Gastroesophageal sphincter (tissue), 4 donors: ENCODE measurements around the gene C9. TPM values are rescaled to one million over a fixed set of nuclear protein-coding genes. Genes with fewer than 3 reads are reported as not detected.
"Not testable (repeated sequence)": the region's sequence is repeated elsewhere in the genome, so short reads cannot be mapped to it uniquely, and the experiment has no call there.

Experiments
- ATAC-seq: fragments of 150-250 bp; one replicate; pipeline ENCODE4 v1.9.1; 2016; ENCODE audit warnings: mild to moderate bottlenecking, moderate library complexity
- H3K27ac ChIP-seq, 4 donors: fragments of 200-600 bp; sonication (generic) in 3 of 4; 1 replicate in 3 of 4; 2 replicates in 1 of 4; pipeline ENCODE4 v1.5.1; 2016 to 2019
- H3K27me3 ChIP-seq: fragments of 200-600 bp; sonication (generic); one replicate; pipeline ENCODE4 v1.5.1; 2019
- H3K36me3 ChIP-seq, 2 donors: fragments of 200-600 bp; sonication (generic); one replicate each; pipeline ENCODE4 v1.5.1; 2019; ENCODE audit warnings: control low read depth in 1 of 2
- H3K4me1 ChIP-seq, 3 donors: fragments of 200-600 bp; sonication (generic); 1 replicate in 2 of 3; 2 replicates in 1 of 3; pipeline ENCODE4 v1.5.1; 2016 to 2019; ENCODE audit warnings: control low read depth in 2 of 3
- H3K4me3 ChIP-seq, 2 donors: fragments of 200-600 bp; sonication (generic); one replicate each; pipeline ENCODE4 v1.5.1; 2019; ENCODE audit warnings: mild to moderate bottlenecking in 1 of 2, moderate library complexity in 1 of 2
- H3K9me3 ChIP-seq, 3 donors: fragments of 200-600 bp; sonication (generic); one replicate each; pipeline ENCODE4 v1.5.1; 2017 to 2019; ENCODE audit warnings: control low read depth in 2 of 3
- CTCF ChIP-seq, 4 experiments: fragments of 200-600 bp in 2 of 4; fragments of 450-650 bp in 2 of 4; sonication (generic) in 1 of 4; IDR thresholded peaks; one replicate each; pipeline ENCODE4 v1.5.1; 2017 to 2019; ENCODE audit warnings: antibody characterized with exemption in 4 of 4, mild to moderate bottlenecking in 2 of 4, moderate library complexity in 2 of 4
- EP300 ChIP-seq: sonication (generic); formaldehyde crosslinking; IDR thresholded peaks from one replicate; pipeline ENCODE4 v1.6.1; 2017; ENCODE audit warnings: antibody characterized with exemption, mild to moderate bottlenecking
- POLR2A ChIP-seq, 2 donors: fragments of 450-650 bp; IDR thresholded peaks; one replicate each; pipeline ENCODE4 v1.6.1; 2017; ENCODE audit warnings: antibody characterized with exemption in 2 of 2, mild to moderate bottlenecking in 2 of 2, moderate library complexity in 1 of 2
- POLR2AphosphoS5 ChIP-seq: sonication (generic); formaldehyde crosslinking; IDR thresholded peaks from one replicate; pipeline ENCODE4 v1.6.1; 2017; ENCODE audit warnings: antibody characterized with exemption
- WGBS, 2 donors: methylation state at CpG; one replicate each; pipeline ENCODE4 v1.1.5; 2018; ENCODE audit warnings: low coverage in 1 of 2; 5-methylcytosine and 5-hydroxymethylcytosine counted together
- total RNA-seq, 4 donors: library from RNA; depleted of rRNA; stranded (reverse); fragments of >200 nt; gene quantifications; one replicate each; pipeline ENCODE4 v1.1.0, GENCODE V29; 2016

Gene C9
- total RNA-seq, 4 donors from 2014 or later, result not detected

DNA sequence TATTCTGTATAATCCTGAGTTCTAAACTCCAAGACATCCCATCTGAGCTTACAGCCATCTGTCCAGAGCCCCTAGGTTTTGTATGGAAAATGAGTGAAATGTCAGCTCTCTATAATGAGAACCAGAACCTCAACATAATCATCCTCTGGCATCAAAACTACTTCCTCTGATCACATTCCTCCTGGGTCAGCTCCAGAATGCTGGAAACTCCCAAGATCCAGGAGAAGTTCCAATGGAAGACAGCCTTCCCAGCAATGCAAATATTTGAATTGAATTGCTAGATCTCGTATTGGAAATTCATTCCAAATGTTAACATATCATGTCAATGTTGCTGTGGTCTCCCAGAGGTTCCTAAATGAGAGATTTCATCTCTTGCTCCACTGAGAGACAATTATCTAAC lies 23.8 kb downstream of the C9 start:
- Histone ChIP-seq H3K4me3 (no peak overlapping the region), H3K27ac (no peak overlapping the region), H3K27me3 (no peaks in the 10 kb centered on the region), H3K36me3 (no peaks in the 10 kb centered on the region), H3K4me1 (no peaks in the 10 kb centered on the region), H3K9me3 (no peaks in the 10 kb centered on the region)
- TF ChIP-seq POLR2A (IDR thresholded peaks at IDR 0.05), result no peak
- TF ChIP-seq EP300, result no peak
- TF ChIP-seq CTCF (IDR thresholded peaks at IDR 0.05), result no peak
- no peak for TF ChIP-seq POLR2AphosphoS5
- 50 to 67% methylated on average over 1 of the region's 1 CpG for WGBS, 2 donors
- no peak for ATAC-seq

- H3K4me1 ChIP-seq, result no peaks in the 10 kb centered on the region
- ATAC-seq, result no peak
- no peaks in the 10 kb centered on the region for H3K9me3 ChIP-seq
- no peak for TF ChIP-seq CTCF (IDR thresholded peaks at IDR 0.05)
- no peak for TF ChIP-seq EP300
- TF ChIP-seq POLR2A (IDR thresholded peaks at IDR 0.05), result no peak
- no peak for TF ChIP-seq POLR2AphosphoS5
- 63% methylated on average over 1 of the region's 1 CpG for WGBS, 2 donors
- no peak overlapping the region for H3K27ac ChIP-seq
- H3K4me3 ChIP-seq, result no peak overlapping the region
- H3K36me3 ChIP-seq, result no peaks in the 10 kb centered on the region
- no peaks in the 10 kb centered on the region for H3K27me3 ChIP-seq
Observed at GRCh38 chr5:39337252-39337915, 26.9 kb downstream of the C9 start.

- WGBS, 2 donors, result no CpG with 5 or more reads among the region's 27 CpGs
- not testable (repeated sequence) for ATAC-seq, H3K27me3 ChIP-seq, H3K9me3 ChIP-seq, H3K36me3 ChIP-seq, H3K27ac ChIP-seq, H3K4me1 ChIP-seq, H3K4me3 ChIP-seq
Observed at GRCh38 chr5:39334296-39334695, 30.0 kb downstream of the C9 start.

GRCh38 chr5:39333104-39333503 lies 31.2 kb downstream of the C9 start:
- no peaks in the 10 kb centered on the region for H3K27me3 ChIP-seq
- no peak for ATAC-seq
- no peaks in the 10 kb centered on the region for H3K4me1 ChIP-seq
- no peaks in the 10 kb centered on the region for H3K9me3 ChIP-seq
- H3K27ac ChIP-seq, result no peak overlapping the region
- H3K4me3 ChIP-seq, result no peak overlapping the region
- no peaks in the 10 kb centered on the region for H3K36me3 ChIP-seq
- WGBS, 2 donors, result 92 to 100% methylated on average over 1 of the region's 1 CpG
- TF ChIP-seq POLR2AphosphoS5, result no peak
- no peak for TF ChIP-seq POLR2A (IDR thresholded peaks at IDR 0.05)
- TF ChIP-seq CTCF (IDR thresholded peaks at IDR 0.05), result no peak
- TF ChIP-seq EP300, result no peak

- no peak overlapping the region for H3K27ac ChIP-seq
- H3K27me3 ChIP-seq, result no peaks in the 10 kb centered on the region
- H3K4me1 ChIP-seq, result no peaks in the 10 kb centered on the region
- TF ChIP-seq POLR2A (IDR thresholded peaks at IDR 0.05) (no peak), EP300 (no peak), POLR2AphosphoS5 (no peak), CTCF (IDR thresholded peaks at IDR 0.05) (no peak)
- 54 to 58% methylated on average over 2 of the region's 2 CpGs for WGBS, 2 donors
- no peaks in the 10 kb centered on the region for H3K36me3 ChIP-seq
- H3K4me3 ChIP-seq, result no peak overlapping the region
- no peaks in the 10 kb centered on the region for H3K9me3 ChIP-seq
- ATAC-seq, result no peak
Observed at GRCh38 chr5:39331861-39332381, 32.4 kb downstream of the C9 start.
